Measurements from ENCODE around the gene TSPY4.
"Not testable (repeated sequence)": the region's sequence is repeated elsewhere in the genome, so short reads cannot be mapped to it uniquely, and the experiment has no call there.

The TSPY4 gene, protein sequence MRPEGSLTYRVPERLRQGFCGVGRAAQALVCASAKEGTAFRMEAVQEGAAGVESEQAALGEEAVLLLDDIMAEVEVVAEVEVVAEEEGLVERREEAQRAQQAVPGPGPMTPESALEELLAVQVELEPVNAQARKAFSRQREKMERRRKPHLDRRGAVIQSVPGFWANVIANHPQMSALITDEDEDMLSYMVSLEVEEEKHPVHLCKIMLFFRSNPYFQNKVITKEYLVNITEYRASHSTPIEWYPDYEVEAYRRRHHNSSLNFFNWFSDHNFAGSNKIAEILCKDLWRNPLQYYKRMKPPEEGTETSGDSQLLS
- 0 to 0.11 (median 0) reads per million in 17 experiments for total RNA-seq

DNA sequence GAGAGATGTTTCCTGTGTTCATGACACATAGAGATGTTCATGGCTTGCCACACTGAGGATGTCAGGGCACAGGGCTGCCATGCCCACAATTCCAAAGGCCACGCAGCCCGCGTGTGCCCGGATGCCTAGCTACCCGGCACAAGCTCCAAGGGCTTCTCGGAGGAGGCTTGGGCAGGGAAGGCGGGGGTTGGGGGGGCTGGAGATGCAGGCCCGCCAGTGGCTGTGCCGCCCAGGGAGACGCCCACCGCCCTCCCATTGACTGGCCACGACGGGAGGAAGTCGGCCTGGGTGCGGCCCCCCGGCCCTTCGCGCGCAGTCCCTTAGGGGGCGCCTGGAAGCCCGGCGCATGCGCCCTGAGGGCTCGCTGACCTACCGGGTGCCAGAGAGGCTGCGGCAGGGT is at the start of gene TSPY4:
TSS of gene TSPY4 (plus strand) at position 301 of the 400 bp plus-strand sequence. CDS start at position 347, 46 bp downstream.
- not testable (repeated sequence) for DNase-seq

DNA sequence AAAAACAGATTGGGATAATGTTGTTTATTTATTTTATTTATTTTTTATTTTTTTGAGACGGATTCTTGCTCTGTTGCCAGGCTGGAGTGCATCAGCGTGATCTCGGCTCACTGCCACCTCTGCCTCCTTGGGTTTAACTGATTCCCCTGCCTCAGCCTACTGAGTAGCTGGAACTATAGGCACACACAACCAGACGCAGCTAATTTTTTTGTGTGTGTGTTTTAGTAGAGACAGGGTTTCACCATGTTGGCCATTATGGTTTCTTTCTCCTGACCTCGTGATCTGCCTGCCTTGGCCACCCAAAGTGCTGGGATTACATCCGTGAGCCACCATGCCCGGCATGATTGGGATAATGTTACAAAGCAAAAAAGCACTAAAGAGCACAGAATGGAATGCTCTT is 16.3 kb upstream of the TSPY4 start:
- no peak for DNase-seq

DNA sequence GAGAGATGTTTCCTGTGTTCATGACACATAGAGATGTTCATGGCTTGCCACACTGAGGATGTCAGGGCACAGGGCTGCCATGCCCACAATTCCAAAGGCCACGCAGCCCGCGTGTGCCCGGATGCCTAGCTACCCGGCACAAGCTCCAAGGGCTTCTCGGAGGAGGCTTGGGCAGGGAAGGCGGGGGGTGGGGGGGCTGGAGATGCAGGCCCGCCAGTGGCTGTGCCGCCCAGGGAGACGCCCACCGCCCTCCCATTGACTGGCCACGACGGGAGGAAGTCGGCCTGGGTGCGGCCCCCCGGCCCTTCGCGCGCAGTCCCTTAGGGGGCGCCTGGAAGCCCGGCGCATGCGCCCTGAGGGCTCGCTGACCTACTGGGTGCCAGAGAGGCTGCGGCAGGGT is 20.2 kb downstream of the TSPY4 start, which contains the start of gene TSPY8:
TSS of gene TSPY8 (plus strand) at position 301 of the 400 bp plus-strand sequence. CDS start at position 347, 46 bp downstream.
- DNase-seq, result not testable (repeated sequence)
